ENCODE measurements around the gene INPP1. TPM values are rescaled to one million over a fixed set of nuclear protein-coding genes. Genes with fewer than 3 reads are reported as not detected.

The INPP1 gene
- total RNA-seq, 1 donor from 2014 or later: 6.5 TPM

GRCh38 chr2:190376591-190377245, 33.3 kb downstream of the INPP1 start:
- H3K4me3 ChIP-seq (ENCODE audit: low read depth, low read length): no peak overlapping the region
- no peak for DNase-seq (ENCODE audit: low read depth)

GRCh38 chr2:190378880-190379237, 35.5 kb downstream of the INPP1 start:
- no peak for TF ChIP-seq CTCF (conservative IDR thresholded peaks at IDR 0.05; ENCODE audit: low read depth, low read length)
- no peak for DNase-seq (ENCODE audit: low read depth)
- H3K4me3 ChIP-seq (ENCODE audit: low read depth, low read length): no peak overlapping the region

More at GRCh38 chr2:190376591-190377245, 33.3 kb downstream of the INPP1 start:
- no peak for TF ChIP-seq CTCF (conservative IDR thresholded peaks at IDR 0.05; ENCODE audit: low read depth, low read length)

DNA sequence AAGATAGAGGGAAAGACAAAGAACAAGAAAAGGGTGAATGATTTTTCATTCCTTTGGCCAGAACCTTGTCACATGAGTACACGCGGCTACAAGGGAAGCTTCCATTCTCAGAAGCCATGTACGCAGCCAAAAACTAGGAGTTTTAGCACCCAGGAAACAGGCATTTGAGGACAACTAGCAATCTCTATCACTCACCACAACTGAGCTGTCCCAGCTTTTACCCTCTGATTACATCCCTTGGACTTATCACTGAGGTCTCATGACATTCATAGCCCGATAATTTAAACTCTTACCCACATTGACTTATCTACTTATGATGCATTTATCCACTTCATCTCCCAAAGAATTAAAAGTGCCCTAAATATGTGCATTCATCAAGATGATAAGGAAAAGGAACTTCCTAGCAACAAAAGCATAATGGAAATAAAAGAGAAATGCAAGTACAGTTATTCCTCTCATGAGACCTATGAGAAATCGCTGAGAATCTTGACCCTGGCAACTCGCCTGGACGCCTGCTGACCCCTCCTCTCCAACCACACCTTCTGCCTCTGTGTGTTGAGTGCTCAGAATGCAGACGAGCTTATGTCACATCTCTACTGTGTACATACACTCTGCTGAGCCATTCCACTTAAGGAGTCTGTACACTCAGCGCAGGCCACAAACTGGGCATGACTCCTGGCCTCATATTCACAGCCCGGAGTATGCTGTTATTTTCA, 36.0 kb downstream of the INPP1 start:
- no peak overlapping the region for H3K4me3 ChIP-seq (ENCODE audit: low read depth, low read length)
- no peak for TF ChIP-seq CTCF (conservative IDR thresholded peaks at IDR 0.05; ENCODE audit: low read depth, low read length)
- DNase-seq (ENCODE audit: low read depth): no peak

DNA sequence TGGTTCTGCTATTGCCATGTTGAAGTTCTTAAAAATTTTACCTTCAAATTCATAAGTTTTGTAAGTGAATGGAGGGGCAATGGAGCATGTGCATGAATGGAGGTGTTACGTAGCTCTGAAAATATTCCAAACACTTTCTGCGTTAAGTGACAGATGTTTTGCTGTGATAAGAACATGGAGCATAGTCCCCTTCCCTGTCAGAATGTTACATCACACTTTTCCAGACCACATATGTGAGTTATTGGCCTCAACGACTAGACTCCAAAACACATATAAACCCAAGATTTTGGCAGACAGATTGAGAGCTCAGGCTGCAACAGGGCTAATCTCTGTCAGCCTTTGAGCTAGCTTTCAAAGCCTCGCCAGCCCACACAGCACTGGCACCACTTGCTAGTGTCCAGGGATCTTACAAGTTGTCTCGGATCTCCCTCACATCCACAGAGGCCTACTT, 37.6 kb downstream of the INPP1 start:
- TF ChIP-seq CTCF (conservative IDR thresholded peaks at IDR 0.05; ENCODE audit: low read depth, low read length): no peak
- H3K4me3 ChIP-seq (ENCODE audit: low read depth, low read length): no peak overlapping the region
- no peak for DNase-seq (ENCODE audit: low read depth)

GRCh38 chr2:190382851-190383250, 39.5 kb downstream of the INPP1 start:
- no peak overlapping the region for H3K4me3 ChIP-seq (ENCODE audit: low read depth, low read length)
- peak; percentile 78 for TF ChIP-seq CTCF (conservative IDR thresholded peaks at IDR 0.05; ENCODE audit: low read depth, low read length)
- DNase-seq (ENCODE audit: low read depth): peak; percentile 39

DNA sequence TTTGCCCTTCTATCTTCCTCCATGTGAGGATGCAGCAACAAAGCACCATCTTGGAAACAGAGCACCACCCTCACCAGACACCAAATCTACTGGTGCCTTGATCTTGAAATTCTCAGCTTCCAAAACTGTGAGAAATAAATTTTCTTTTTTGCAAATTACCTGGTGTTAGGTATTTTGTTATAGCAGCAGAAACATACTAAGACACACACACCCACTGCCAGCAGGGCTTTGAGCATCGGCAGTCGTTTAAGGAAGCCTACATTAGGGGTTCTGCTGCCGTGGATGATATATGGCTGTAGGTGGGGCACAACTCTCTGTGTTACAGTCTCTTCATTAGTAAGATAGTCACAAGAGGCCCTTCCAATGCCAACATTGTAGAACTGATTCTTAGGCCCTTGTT, 44.0 kb downstream of the INPP1 start:
- no peak overlapping the region for H3K4me3 ChIP-seq (ENCODE audit: low read depth, low read length)
- TF ChIP-seq CTCF (conservative IDR thresholded peaks at IDR 0.05; ENCODE audit: low read depth, low read length): no peak
- no peak for DNase-seq (ENCODE audit: low read depth)
